HL-60/S4 treated with retinoic acid at 250 ng/mL for 4 days and 3 days (cell line): ENCODE data around the gene KLC4.
"Not testable (repeated sequence)": the region's sequence is repeated elsewhere in the genome, so short reads cannot be mapped to it uniquely, and the experiment has no call there.

Experiments used
- in situ Hi-C: fragments of 300-500 bp; cut with MboI; formaldehyde crosslinking; loops from 2 replicates; pipeline ENCODE4 v1.7.0; 2022; ENCODE audit warnings: low sequenced_read_pairs

KLC4 gene

DNA sequence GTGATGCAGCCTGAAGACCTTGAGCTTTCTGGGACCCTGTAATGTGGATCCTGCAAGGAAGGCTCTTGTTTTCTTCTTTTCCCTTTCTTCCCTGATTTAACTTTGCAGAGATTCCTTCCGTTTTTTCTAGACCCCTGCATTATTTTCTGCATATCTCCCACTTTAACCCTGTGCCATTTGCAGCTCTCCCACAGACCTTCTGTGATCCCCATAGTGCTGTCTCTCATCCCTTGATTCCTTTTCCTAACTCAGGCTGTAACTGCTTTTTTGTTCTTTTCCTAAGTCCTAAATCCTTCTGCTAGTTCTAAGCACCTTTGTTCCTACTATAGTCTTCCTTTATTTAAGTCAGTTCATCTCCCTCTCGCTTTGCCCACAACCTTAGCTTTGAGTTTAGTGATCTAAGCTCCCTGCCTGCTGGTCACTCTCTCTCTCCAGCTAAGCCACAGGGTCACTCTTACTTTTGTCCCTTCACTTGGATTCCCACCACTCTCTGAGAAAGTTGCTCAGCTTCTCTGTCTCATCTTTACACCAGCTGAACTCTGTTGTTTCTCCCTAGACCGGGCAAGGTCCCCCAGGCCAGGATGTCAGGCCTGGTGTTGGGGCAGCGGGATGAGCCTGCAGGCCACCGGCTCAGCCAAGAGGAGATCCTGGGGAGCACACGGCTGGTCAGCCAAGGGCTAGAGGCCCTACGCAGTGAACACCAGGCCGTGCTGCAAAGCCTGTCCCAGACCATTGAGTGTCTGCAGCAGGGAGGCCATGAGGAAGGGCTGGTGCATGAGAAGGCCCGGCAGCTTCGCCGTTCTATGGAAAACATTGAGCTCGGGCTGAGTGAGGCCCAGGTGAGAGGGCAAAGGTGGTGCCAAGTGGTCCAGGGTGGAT, 1.6 kb downstream of the KLC4 start:
- in situ Hi-C loops, result no loop called here

DNA sequence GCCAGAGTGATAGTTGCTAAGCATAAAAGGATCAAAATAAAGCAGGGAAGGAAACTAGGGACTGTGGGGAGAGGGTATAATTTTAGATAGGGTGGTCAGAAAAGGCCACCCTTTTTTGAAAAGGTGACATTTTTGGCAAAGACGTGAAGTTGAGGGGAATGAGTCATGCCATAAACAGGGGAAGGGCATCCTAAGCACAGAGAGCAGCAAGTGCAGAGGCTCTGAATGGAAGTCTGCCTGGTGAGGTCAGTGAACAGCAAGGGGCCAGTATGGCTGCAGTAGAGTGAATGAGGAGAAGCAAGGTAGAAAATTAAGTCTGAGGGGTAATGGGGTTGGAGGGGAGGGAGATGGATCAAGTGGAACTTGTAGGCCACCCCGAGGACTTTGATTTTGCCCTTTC, 2.4 kb downstream of the KLC4 start:
- in situ Hi-C loops, result no loop called here

DNA sequence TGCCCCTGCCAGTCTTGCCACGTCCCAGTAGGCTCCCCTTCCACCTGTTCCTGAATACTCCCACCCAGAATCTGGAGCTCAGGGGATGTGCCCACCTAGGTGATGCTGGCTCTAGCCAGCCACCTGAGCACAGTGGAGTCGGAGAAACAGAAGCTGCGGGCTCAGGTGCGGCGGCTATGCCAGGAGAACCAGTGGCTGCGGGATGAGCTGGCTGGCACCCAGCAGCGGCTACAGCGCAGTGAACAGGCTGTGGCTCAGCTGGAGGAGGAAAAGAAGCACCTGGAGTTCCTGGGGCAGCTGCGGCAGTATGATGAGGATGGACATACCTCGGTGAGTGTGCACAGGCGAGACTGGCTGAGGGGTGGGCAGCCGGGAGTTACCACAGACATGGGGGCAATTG, 3.4 kb downstream of the KLC4 start:
- in situ Hi-C loops, result no loop called here

DNA sequence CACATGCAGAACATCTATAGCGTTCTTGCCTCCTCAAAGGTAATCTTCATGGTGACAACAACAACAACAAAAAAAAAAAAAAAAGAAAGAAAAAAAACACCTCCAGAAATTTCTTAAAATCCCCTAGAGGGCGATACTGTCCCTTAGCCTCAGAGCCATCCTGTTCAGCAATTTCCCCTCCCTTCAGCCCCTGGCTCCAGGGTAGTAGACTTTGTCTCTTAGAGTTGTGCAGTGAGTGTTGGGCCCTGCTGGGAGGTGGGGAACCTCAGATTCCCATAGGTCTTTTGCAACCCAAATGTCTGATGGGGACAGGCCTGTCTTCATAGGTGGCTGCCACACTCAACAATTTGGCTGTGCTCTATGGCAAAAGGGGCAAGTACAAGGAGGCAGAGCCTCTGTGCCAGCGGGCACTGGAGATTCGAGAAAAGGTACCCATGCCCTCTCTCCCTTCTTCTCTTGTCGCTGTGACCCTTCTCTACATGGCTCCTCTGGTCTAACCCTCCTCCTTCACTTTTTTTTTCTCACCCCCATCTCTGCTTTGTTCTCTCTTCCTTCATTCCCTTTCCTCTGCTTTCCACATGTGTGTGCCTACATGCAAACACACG, 10.7 kb downstream of the KLC4 start:
- in situ Hi-C loops, result no loop called here

DNA sequence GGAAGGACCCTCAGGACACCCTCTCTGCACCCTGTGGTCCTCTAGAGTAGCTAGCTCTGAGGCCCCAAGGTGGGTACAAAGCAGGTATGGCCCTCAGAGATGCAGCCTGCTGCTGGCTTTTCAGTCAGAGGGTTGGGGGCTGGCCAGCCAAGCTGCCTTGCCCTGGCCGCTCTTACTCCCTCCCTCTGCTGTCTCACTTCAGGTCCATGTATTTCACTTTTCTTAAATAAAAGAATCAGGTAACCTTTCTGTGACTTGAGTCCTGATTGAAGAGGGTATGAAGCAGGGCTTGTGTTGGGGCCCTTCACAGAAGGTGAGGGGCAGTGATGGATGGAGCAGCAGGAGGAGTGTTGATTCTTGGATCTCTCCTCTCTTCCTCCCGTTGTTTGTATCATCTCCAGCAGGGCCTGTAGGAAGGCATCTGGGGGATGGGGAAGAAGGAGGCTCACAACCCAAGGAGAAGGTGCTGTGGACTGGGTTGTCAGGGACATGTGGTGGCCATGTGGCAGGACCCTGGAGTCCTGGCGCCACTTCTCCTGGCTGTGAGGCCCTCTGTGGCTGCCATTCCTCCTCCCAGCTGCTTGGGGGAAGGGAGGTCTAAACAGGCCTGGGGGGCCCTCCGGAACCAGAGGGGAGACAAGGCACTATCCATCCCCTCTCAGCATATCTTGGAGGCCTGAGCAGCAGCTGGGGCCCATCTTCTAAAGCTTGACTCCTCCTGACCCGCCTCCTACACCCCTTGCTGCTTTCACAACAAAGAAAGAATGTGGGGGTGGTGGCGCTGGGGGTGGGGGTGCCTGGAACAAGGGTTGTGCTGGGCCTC, 15.6 kb downstream of the KLC4 start:
- in situ Hi-C loops, result no loop called here

DNA sequence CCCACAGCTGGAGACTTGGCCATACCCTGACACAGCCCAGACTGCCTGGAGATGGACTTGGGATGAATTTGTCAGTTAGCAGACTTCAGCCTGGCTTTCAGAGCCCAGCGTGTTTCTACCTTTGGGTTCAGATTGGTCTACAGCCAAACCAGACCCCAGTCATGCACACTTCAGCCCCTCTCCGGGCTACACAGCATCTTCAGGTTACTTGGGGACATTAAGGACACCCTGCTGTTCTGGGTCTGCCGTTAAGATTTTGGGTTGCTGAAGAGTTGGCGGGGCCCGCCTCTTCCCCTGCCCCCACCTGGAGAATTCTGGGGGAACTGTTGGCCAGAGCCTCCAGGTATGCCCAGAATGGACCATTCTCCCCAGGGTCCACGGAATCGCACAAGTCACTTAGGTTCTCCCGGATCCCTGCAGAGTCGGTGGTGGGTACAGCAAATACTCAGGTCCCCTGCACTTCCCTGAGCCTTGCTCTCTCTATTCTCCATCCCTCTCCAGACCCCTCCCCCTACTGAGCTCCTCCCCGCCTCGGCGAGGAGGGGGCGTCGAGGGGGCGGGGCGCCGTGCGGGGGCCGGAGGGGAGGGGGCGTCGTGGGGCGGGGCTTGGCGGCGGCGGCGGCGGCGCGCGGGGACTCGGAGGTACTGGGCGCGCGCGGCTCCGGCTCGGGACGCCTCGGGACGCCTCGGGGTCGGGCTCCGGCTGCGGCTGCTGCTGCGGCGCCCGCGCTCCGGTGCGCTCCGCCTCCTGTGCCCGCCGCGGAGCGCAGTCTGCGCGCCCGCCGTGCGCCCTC, 16.4 kb downstream of the KLC4 start, which contains the start of gene PTK7:
Gene PTK7, plus strand, starts transcription at position 645 of the 794 bp plus-strand sequence. CDS start 175 bp downstream, outside the sequence.
- in situ Hi-C loops, result no loop called here

DNA sequence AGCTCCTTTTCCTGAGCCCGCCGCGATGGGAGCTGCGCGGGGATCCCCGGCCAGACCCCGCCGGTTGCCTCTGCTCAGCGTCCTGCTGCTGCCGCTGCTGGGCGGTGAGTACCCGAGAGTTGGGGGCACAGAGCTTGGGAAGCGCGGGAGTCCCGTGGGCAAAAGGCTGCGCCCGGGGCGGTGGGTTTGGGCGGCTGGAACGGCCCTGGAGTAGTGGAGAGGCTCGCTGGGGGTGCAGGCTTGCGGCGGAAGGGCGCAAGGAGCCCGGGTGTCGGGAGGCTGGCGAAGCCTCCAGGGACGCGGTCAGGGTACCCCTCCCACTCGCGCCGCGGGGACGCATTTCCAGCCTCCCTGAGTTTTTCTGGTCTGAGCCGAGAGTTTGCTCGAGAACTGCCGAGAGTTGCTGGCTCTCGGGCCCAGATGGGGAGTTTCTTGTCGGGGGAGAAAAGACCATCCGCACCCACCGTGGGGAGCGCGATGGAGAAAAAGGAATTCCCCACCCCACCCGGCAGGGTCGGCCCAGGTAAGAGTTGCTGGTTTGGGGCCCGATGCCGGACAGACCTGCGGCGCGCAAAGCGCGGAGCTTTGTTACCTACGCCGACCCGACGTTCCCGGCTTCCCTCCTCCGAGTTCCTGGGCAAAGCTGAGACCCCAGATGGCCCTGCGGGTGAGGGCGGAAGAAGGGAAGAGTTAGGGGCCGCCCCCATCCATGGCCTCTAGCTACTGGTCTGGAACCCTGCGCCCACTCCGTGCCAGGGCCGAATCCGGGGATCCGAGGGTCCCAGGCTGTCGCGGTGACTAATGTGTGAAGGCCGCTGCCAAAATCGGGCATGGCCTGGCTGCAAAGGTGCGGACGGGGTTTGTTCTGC, 17.3 kb downstream of the KLC4 start:
- in situ Hi-C loops, result no loop called here

DNA sequence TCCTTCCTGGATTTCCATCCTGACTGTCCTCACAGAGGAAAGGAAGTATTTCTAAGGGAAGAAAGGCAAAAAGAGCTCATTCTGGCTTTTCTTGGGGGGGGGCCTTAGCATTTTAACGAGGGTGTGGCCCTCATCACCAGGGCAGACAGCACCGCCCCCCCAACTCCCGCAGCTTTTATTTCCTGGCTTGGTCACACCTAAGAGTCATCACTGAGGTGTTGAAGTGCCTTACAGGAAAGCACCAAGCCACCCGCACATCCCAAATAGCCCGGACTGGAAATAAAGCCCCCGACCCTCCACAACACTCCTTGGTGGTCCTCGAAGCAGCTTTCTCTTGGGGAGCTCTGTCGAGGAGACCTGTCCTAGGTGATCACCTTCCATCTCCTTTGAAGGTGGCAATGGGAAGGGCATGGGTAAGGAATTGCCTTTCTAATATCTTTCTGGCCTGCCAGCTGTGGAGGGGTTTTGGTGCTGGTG, 17.9 kb downstream of the KLC4 start:
- in situ Hi-C loops, result no loop called here

DNA sequence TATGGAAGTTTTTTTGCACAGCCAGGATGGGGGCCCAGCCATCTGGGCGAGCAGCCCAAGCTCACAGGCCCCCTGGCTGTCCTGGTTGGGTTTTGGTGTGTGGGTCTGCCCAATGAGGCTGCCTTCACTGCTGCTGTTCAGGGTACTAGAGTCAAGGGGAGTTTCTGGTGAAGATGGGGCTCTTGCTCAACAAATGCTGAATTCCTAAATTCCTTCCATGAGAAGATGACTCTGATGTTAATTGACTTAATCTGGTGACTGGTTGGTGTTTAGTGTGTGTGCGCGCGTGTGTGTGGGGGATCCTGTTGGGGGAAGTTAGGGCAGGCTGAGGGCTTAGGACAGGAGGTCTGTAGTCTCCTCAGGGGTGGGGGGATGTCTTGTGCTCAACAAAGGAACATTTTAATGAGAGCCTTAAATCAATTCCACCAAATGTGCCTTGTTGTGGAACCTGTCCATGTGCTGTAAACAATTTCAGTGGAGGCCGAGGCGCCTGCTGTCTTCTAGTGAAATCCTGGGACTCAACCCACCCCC, 18.6 kb downstream of the KLC4 start:
- in situ Hi-C loops, result no loop called here

DNA sequence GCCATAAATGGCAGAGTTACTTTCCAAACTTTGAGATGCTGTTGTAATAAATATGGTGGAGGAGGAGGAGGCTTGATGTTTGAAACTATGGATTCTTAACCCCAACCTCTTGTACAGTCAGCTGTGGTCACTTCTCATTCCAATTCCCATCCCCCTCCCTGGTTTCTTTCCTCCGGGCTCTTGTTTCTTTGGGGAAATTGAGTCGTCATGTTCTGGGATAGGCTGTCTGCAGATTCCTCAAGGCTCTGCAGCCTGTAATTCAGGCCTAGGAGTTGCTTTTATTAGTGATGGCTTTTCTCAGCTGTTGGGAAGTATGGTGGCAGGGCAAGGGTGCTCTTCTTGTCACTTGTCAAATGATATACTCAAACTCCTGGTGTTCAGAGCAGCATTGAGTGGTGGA, 19.3 kb downstream of the KLC4 start:
- in situ Hi-C loops, result no loop called here

DNA sequence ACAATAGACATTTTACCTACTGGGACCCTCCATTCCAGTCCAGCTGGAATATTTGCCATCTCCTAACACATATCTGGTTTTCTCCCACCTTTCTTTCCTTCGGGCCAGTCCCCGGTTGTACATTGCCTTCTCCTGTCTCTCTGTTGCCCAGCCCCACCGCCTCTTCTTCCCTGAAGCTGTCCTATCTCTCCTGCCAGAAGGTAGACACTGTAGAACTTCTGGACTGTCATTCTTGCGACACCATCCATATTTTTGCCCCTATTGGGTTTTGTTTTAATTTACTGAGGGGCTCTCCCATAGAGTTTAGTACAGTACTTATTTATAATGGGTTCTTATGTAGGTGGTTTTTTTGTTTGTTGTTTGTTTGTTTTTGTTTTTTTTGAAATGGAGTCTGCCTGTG, 21.6 kb downstream of the KLC4 start:
- in situ Hi-C loops, result no loop called here

DNA sequence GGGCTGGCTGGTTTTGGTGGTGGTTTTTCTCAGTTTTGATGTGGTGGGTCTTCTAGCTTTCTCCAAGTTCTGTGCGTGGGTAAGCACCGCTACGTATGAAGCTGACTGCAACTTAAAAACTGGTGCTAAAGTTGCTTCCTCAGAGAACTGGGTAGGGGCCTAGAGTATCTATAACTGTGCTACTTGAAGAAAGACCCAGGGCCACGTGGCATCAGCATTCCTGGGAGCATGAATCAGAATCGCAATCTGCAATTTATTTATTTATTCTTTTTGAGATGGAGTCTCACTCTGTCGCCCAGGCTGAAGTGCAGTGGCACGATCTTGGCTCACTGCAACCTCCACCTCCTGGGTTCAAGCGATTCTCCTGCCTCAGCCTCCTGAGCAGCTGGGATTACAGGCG, 22.5 kb downstream of the KLC4 start:
- in situ Hi-C loops, result not testable (repeated sequence)

DNA sequence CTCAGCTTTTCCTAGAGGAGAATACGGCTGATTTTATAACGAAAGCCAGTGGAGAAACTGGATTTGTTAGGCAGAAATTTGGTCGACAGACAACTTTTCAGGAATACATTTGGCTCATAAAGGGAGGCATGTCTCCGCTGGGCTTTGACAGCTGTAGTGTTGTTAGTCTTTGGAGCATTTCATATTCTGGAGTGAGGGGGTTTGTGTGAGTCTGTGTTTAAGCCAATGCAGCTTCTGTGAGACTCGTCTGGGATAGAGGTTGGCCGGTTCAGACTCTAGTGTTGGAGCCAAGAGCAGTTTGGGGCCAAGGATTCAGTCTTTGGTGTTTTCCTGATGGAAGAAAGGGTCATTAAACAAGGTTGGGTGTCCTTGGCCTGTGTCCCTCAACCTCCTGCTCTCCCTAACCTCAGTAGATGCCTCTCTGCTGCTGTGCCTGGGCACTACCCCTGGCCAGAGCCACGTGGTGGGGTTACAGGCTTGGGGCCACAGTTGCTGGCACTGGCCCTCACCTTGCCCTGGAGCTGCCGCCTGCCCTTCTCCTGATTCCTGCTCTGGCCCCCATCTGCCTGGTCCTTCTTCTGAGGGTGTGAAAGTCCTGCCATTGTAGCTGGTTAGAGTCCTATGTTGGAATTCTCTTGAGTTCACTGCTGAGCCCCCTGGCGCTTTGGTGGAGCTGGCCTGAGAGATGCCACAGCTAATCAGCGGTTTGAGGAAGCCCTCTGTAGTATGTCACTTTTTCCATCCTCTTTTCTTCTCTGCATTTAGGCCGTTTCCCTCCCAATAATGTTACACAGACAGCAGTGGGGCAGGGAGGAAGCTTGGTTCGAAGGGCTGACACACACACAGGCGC, 23.6 kb downstream of the KLC4 start:
- in situ Hi-C loops, result no loop called here

DNA sequence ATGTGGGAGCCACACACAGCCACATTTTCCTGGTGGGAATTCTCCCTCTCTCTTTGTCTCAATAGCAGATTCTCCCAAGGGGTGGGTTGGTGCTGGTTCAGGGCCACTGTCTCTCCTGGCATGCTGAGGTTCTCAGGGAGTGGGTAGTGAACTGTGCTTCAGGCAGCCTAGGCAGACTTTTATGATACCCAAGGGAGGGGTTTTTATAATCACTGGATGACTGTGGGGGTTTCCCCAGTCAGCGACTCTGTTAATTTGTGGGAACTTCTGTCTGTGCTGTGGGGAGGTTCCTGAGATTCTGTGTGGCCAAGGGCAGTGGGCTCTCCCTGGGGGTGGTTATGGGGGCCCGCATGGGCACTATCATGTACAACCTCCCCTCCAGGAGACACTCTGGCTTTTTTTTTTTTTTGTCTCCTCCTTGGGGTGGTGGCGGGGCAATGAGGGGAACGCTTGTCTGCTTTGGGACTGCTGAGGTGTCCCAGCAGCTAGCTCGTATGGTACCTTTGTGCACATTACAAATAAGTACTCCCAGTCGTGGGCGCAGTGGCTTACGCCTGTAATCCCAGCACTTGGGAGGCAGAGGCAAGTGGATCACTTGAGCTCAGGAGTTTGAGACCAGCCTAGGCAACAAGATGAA, 26.7 kb downstream of the KLC4 start:
- in situ Hi-C loops, result no loop called here

DNA sequence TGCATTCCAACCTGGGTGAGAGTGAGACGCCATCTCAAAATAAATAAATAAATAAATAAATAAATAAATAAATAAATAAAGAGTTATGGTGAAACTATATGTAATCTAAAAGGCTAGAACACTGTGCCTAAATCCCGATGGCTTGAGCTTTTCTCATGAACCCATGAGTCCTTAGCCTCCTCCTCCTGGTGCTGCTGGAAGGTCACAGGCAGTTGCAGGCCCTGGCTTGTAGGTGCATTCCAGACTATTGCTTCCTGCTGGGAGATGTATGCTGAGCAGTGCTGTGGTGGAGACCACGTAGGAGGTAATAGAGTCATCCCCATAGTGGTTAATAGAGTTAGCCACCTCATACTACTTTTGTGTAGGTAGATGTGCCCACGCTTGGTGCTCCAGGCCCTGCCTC, 29.2 kb downstream of the KLC4 start:
- in situ Hi-C loops, result no loop called here

DNA sequence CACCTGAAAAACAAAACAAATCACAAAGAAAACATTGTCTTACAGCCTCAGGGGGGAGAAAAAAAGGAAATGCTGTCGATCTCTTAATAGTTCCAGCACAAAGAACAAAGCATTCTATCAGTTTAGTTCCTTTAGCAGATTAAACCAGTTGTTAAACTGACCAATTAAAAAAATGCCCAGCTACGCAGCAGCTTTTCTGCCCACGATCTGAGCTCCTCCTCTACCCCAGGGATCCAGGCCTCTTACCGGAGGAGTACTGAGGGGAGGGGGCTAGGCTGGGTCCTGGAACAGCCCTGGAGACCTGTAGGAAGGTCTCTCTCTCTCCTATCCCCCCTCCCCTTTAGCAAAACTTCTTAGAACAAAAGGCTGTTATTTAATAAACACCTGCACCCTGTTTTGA, 30.0 kb downstream of the KLC4 start:
- in situ Hi-C loops, result no loop called here

DNA sequence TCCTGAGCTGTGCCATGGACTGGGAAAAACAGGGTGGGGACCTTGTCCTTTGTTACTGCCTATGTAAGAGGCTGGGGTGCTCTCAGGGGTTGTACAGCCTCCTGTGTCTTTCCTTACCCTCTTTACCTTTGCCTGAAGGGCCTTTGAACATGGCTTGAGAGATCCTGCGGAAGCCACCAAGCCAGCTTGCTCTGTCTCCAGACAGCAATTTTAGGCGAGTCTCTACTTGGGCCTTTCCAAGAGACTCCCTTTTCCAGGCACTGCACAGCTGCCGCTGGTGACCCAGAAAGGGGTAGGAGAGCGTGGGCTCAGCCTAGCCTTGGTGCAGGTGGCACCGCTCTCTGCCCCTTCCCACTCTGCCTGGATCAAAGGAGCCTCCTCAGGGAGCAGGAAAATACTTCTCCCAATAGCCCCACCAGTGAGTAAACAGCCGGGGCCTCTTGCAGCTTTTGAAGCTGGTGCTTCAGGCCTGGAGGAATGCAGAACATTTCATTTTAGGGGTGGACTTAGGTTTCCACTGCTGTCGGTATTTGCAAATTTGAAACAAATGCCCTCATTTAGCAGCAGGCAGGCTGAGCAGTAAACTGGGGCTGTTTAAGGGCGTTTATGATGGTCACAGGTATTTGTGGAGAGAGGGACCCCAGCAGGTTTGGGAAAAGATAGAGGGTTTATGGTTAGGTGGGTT, 30.6 kb downstream of the KLC4 start:
- in situ Hi-C loops, result no loop called here
